Activated T-cell treated with anti-CD3 and anti-CD28 coated beads, Interleukin-2, amount 50 U/mL, for 72 hours (primary cell): Measurements from ENCODE around the gene CREB5. TPM values are rescaled to one million over a fixed set of nuclear protein-coding genes. Genes with fewer than 3 reads are reported as not detected.

Experiments
- ATAC-seq, 2 donors: fragments of 150-1000 bp; cut with Tn5 transposase; replicated peaks in 1 of 2; 2 replicates each; pipeline ENCODE4 v1.10.0; 2021; ENCODE audit warnings: moderate library complexity in 2 of 2, mild to moderate bottlenecking in 1 of 2
- DNase-seq, 2 donors: peaks; one replicate each; pipeline ENCODE4 v3.0.0; 2021 to 2022; ENCODE audit warnings: mixed read lengths in 1 of 2
- H3K27ac Mint-ChIP-seq: one replicate; pipeline ENCODE4 v1.8.0; 2022; ENCODE audit warnings: mild to moderate bottlenecking, moderate library complexity, mixed read lengths
- H3K27me3 Mint-ChIP-seq: one replicate; pipeline ENCODE4 v1.8.0; 2022; ENCODE audit warnings: low read depth, mixed read lengths
- H3K36me3 Mint-ChIP-seq, 2 donors: one replicate each; pipeline ENCODE4 v1.8.0; 2022; ENCODE audit warnings: mixed read lengths in 2 of 2, mild to moderate bottlenecking in 1 of 2; ENCODE audit not compliant: insufficient read depth in 2 of 2
- H3K4me1 Mint-ChIP-seq: one replicate; pipeline ENCODE4 v1.8.0; 2022; ENCODE audit warnings: low read depth, mixed read lengths
- H3K4me3 Mint-ChIP-seq, 2 donors: one replicate each; pipeline ENCODE4 v1.8.0; 2022; ENCODE audit warnings: mild to moderate bottlenecking in 2 of 2, mixed read lengths in 2 of 2, moderate library complexity in 2 of 2
- H3K9me3 Mint-ChIP-seq, 2 donors: one replicate each; pipeline ENCODE4 v1.8.0; 2022; ENCODE audit warnings: mixed read lengths in 2 of 2
- total RNA-seq, 2 donors: library from RNA; stranded (reverse); gene quantifications; one replicate each; pipeline ENCODE4 v1.2.3, GENCODE V29; 2022

The CREB5 gene
- total RNA-seq, 2 donors from 2014 or later = 1.2 to 1.9 TPM

DNA sequence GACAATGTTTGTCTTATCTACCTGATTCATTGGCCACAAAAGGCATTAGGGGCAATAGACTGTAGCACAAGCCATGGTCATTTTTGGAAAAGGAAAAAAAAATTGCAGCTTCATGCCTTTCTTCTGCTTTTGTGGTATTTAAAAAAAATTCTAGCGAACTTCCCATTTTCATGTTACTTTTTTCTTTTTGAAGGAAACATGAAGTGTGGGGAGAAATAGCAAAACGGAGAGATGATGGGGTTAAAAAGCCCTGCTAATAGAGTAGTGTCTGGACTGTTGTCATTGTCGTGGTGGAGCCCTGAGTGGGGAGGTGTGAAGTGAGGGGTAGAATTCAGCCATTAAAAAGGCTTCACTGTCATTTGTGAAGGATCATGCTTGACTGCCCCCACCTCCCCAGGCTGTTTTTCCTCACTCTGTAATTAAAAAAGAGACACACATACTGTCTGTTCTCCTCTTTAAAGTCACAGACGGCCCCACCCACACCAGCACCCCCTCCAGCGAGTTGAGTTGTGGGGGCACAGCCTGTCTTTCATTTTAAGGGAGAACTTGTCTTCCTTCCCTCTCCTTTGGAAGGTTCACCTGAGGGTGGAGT is 272.4 kb downstream of the CREB5 start:
- ATAC-seq (no peak), DNase-seq (no peak)
- no peaks in the 10 kb centered on the region for H3K36me3 Mint-ChIP-seq
- peaks cover 12% of the 10 kb centered on the region for H3K27me3 Mint-ChIP-seq
- no peaks in the 10 kb centered on the region for H3K4me1 Mint-ChIP-seq
- no peak overlapping the region for H3K4me3 Mint-ChIP-seq
- no peaks in the 10 kb centered on the region for H3K9me3 Mint-ChIP-seq
- H3K27ac Mint-ChIP-seq = no peak overlapping the region

DNA sequence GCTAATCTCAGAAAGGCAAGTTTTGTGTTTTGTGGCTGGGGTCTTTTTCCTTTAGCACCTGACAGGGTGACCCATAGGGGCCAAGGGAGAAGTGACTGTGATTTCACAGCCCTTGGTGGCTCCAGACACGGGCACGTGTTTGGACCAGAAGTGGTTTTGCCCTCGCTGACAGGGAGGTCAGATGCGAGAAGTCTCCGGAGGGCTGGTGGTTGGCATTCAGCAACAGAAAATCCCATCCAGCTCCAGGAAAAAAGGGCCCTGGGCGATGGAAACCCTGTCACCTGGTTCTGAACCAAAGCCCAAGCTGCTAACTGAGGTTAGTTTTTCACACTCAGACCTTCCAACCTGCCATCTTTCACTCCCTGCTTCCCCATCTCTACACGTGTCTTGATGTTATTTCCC is 272.9 kb downstream of the CREB5 start:
- no peaks in the 10 kb centered on the region for H3K36me3 Mint-ChIP-seq
- no peak overlapping the region for H3K4me3 Mint-ChIP-seq
- H3K9me3 Mint-ChIP-seq = no peaks in the 10 kb centered on the region
- H3K27ac Mint-ChIP-seq = no peak overlapping the region
- no peak for ATAC-seq
- no peak for DNase-seq
- H3K27me3 Mint-ChIP-seq = peaks cover 12% of the 10 kb centered on the region
- H3K4me1 Mint-ChIP-seq = no peaks in the 10 kb centered on the region

DNA sequence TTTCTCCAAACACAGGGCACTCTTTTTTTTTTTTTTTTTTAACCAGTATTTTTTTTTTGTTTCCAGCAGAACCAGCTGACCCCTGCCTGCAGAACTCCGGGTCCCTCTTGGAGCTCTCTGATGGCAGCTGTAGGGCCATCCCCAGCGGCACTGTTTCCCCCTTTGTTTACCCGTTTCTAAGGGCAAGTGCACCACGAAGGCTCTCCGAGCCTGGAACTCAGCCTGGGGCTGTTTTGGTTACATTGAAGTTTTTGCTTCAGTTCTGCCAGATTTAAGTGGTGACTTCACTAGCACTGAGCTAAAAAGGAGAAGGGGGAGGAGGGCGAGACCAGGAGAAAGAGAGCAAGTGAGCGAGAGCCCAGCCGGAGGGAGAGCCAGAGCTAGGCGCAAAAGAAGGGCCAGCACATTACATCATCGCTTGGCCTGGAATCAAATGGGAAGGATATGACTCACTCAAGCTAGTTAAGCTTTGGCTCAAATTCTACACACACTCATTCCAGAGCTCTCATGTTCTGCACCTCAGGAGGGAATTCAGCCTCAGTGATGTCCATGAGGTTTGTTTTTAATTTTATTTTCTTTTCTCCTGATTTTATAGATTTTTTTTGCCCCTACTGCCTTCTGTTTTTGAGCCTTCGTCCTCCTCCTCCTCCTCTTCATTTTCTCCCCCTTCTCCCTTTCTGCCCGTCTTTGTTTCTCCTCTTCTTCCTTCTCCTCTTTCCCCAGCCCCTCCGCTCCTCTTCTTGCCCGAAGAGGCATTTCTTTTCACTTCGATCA is 273.5 kb downstream of the CREB5 start:
- peak; percentile 27 to 54 for ATAC-seq
- Mint-ChIP-seq H3K4me3 (no peak overlapping the region), H3K27me3 (peaks cover 12% of the 10 kb centered on the region), H3K9me3 (no peaks in the 10 kb centered on the region), H3K4me1 (no peaks in the 10 kb centered on the region), H3K36me3 (no peaks in the 10 kb centered on the region), H3K27ac (no peak overlapping the region)
- DNase-seq = no peak

DNA sequence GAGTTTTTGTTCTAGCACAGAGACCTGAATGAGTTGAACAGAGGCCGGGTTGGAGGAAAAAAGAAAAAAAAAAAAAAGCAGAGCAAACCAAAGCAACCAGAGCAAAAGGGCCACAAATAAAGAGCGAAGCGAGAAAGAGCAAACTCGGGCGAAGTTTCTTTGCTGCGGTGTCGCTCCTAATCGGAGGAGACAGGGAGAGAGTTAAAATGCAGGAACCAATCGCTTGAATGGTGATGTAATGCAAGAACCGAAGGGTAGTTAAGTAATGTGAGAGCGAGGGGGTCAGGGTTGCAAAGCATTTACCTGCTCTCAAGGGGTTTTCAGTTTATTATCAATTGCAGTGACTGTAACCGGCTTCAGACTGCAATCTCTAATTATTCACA is 274.1 kb downstream of the CREB5 start:
- no peak for DNase-seq
- no peaks in the 10 kb centered on the region for H3K4me1 Mint-ChIP-seq
- no peaks in the 10 kb centered on the region for H3K36me3 Mint-ChIP-seq
- no peak overlapping the region for H3K4me3 Mint-ChIP-seq
- ATAC-seq = no peak
- no peaks in the 10 kb centered on the region for H3K9me3 Mint-ChIP-seq
- H3K27ac Mint-ChIP-seq = no peak overlapping the region
- peaks cover 12% of the 10 kb centered on the region for H3K27me3 Mint-ChIP-seq

DNA sequence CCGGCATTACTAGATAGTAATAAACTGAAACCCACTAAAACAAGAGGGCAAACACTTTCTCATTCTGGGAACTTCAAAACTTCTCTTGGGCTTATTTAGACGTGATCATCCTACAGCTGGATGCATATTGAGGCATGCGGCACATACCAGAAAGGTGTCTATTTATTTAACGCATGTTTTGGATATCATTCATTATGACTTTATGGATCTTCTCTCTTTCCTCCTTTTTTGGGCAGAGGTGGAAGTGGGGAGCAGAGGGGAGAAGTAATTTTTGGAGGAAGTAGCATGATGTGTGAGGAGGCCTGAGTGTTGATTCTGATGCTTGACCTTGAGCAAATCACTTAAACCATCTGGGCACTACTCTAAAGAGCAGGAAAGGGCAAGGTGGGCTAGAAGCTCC is 275.2 kb downstream of the CREB5 start:
- DNase-seq (no peak), ATAC-seq (no peak)
- no peaks in the 10 kb centered on the region for H3K36me3 Mint-ChIP-seq
- no peak overlapping the region for H3K4me3 Mint-ChIP-seq
- no peaks in the 10 kb centered on the region for H3K4me1 Mint-ChIP-seq
- H3K27me3 Mint-ChIP-seq = peaks cover 12% of the 10 kb centered on the region
- H3K9me3 Mint-ChIP-seq = no peaks in the 10 kb centered on the region
- H3K27ac Mint-ChIP-seq = no peak overlapping the region

DNA sequence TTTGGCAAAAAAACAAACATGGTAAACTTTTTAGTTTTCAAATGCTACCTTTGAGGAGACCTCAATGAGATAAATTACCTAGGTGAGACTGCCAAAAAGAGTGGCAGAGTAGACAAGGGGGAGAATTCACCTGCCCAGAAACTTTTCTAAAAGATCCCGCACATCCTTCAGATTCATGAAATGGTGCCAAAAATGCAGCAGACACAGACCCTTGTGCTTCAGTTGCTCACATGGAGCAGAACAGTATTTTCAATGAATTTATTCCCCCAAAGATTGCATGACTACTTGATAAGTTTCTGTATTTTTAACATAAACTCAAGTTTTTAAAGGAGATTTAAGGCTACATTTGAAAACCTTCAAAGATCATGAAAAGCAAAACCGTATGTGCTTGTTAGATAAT is 275.9 kb downstream of the CREB5 start:
- Mint-ChIP-seq H3K27ac (no peak overlapping the region), H3K9me3 (no peaks in the 10 kb centered on the region), H3K4me1 (no peaks in the 10 kb centered on the region), H3K4me3 (no peak overlapping the region), H3K27me3 (peaks cover 6% of the 10 kb centered on the region), H3K36me3 (no peaks in the 10 kb centered on the region)
- DNase-seq = no peak
- no peak for ATAC-seq

DNA sequence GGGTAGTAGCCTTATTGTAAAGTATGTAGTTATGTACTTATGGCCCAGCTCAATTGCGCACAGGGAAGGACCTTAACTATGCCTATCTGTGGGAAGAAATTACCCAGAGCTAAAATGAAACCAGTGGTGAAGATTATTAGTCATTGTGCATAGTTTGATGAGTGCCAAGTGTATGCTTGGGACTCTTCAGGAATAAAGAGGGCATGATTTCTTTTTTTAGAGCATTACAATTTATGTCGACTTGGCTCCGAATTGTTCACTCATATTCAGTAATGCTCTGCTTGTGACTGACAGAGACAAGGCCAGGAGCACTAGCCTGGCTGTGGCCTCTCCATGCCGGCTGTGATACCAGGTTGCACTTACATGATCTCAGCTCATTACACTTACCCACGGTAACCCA is 276.3 kb downstream of the CREB5 start:
- no peaks in the 10 kb centered on the region for H3K36me3 Mint-ChIP-seq
- DNase-seq = no peak
- H3K4me1 Mint-ChIP-seq = no peaks in the 10 kb centered on the region

DNA sequence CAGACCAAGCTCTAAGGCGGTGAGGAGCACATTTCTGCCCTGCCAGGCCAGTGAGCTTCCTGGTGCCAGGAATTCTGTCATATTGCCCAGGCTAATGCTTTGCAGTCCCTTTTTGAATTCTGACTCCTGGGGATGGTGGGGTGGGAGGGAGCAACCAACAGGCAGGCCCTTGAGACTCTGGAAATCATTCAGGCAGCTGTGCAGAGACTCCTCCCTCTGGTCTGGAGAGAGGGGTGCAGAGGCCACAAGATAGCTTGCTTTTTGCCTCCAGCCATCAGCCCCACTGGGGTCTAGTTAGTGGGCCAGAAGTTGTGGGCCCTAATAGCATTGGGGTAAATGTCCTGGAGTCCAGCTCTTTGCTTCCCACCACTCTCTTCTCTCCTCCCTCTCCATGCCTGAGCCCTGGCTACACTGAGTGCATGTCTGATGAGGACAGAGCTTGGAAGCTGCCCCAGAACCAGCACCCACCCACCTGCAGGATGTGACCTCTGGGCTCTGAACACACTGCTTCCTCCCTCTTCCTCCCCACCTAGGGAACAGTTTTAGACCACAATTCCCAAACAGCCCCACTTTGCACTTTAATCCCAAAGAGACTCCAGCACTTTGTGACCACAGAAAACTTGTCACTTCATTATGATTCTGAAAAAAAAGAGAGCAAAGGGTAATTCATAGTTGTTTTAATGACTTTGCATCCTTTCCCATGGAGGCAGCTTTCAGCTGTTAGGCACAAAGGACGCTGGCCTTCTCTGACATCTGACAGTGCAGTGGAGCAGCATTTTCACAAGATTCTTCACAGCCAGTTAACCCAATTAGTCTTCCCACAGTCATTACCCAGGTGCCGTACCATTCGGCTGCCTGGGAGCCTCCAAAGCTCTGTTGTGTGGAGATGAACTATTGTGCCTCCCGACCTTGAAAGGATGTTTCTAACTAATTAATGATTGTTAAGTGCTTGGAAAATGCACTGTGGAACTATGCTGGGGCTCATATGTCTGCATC is 283.3 kb downstream of the CREB5 start:
- Mint-ChIP-seq H3K4me3 (no peak overlapping the region), H3K36me3 (no peaks in the 10 kb centered on the region), H3K9me3 (no peaks in the 10 kb centered on the region), H3K4me1 (no peaks in the 10 kb centered on the region), H3K27me3 (no peaks in the 10 kb centered on the region), H3K27ac (no peak overlapping the region)
- DNase-seq (no peak), ATAC-seq (no peak)

More for the DNA sequence above, 276.3 kb downstream of the CREB5 start:
- no peak overlapping the region for H3K27ac Mint-ChIP-seq
- H3K9me3 Mint-ChIP-seq = no peaks in the 10 kb centered on the region
- ATAC-seq = no peak
- H3K4me3 Mint-ChIP-seq = no peak overlapping the region
- peaks cover 1% of the 10 kb centered on the region for H3K27me3 Mint-ChIP-seq

DNA sequence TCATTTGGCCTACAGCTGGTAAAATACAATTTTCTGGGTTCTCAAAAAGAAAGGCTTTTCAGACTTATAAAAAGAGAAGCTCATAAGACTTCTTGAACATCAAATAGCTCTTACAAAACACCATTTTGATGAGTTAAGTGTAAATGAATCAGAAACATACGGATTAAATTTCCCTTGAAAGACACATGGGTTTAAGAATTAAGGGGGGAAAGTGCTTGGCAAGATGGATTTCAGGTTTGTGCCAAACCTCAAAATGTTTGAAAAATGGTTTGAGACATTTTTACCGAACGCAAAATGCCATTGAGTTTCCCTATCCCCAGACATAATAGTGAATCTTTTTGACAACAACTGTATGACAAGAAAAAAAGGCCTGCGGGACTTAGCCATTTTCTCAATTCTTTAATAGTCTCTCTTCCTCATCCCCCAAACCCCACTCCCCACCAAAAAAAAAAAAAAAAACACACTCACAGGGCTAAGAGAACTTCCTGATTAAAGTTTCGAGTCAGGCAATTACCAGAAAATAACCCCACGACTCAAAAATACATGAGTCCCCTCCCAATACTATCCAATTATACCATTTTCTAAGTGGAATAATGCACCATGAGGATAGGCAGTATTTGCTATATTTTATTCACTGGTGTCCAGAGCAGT is 285.7 kb downstream of the CREB5 start:
- DNase-seq = no peak
- no peak overlapping the region for H3K4me3 Mint-ChIP-seq
- no peaks in the 10 kb centered on the region for H3K27me3 Mint-ChIP-seq
- H3K36me3 Mint-ChIP-seq = no peaks in the 10 kb centered on the region
- H3K27ac Mint-ChIP-seq = no peak overlapping the region
- no peaks in the 10 kb centered on the region for H3K4me1 Mint-ChIP-seq
- H3K9me3 Mint-ChIP-seq = no peaks in the 10 kb centered on the region
- no peak for ATAC-seq

DNA sequence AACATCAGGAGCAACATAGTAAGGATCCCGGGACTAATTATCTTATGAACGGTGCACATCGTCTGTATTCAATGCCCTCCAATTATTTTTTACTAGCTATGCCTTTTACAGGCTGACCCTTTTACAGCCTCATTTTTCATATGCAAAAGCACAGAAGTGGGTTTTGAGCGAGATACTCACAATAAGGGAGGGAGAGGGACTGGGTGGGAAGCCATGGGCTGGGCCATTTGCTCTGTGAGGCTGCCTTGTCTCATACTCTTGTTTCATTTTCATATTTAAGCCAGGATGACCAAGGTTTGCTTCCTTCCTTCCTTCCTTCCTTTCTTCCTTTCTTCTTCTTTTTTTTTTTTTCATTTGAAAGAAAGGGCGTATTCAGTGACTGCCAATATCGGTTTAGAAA is 286.5 kb downstream of the CREB5 start:
- H3K27ac Mint-ChIP-seq = no peak overlapping the region
- no peaks in the 10 kb centered on the region for H3K4me1 Mint-ChIP-seq
- no peak for DNase-seq
- H3K4me3 Mint-ChIP-seq = no peak overlapping the region
- H3K27me3 Mint-ChIP-seq = no peaks in the 10 kb centered on the region
- ATAC-seq = no peak
- H3K9me3 Mint-ChIP-seq = no peaks in the 10 kb centered on the region
- H3K36me3 Mint-ChIP-seq = no peaks in the 10 kb centered on the region

DNA sequence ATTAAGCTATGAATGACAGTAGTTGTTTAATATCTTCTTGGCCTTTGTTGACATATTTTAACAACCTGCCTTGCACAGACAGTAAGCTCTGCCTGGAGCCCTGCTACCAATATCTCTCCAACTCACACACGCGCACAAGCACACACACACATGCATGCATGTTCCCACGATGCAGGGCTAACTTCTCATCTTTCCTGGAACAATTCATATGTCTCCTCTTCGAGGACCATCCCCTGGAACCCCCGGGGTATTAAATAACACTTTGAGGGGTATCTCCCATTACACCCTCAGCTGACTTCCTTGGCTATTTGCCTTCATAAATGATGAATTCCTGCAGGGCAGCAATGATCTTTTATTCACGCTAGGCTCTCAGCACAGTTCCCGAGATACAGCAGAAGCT is 287.8 kb downstream of the CREB5 start:
- Mint-ChIP-seq H3K36me3 (no peaks in the 10 kb centered on the region), H3K27me3 (no peaks in the 10 kb centered on the region), H3K27ac (no peak overlapping the region), H3K4me3 (no peak overlapping the region), H3K4me1 (no peaks in the 10 kb centered on the region), H3K9me3 (peaks cover 0 to 1% of the 10 kb centered on the region in 2 donors)
- no peak for DNase-seq
- ATAC-seq = no peak

DNA sequence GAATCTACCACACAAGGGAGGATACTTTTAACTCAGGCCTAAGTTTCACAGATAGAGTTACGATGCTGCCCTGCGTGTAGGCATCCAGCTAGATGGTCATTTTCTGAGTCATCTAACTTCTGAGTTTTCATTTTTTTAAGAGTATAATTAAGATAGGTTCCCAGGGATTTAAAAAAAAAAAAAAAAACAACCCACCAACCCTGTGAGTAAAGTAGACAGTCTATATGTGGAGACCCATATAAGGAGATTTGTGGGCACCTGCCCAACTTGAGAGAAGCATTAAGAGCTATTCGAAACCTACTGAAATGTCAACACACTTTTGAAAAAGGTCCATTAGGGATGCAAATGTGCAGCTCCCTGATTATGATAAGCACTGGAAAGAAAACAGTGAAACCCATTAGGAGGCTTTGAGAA is 288.5 kb downstream of the CREB5 start:
- peaks cover 0 to 1% of the 10 kb centered on the region in 2 donors for H3K9me3 Mint-ChIP-seq
- ATAC-seq (no peak), DNase-seq (no peak)
- no peak overlapping the region for H3K27ac Mint-ChIP-seq
- H3K4me3 Mint-ChIP-seq = no peak overlapping the region
- H3K4me1 Mint-ChIP-seq = no peaks in the 10 kb centered on the region
- no peaks in the 10 kb centered on the region for H3K36me3 Mint-ChIP-seq
- no peaks in the 10 kb centered on the region for H3K27me3 Mint-ChIP-seq

DNA sequence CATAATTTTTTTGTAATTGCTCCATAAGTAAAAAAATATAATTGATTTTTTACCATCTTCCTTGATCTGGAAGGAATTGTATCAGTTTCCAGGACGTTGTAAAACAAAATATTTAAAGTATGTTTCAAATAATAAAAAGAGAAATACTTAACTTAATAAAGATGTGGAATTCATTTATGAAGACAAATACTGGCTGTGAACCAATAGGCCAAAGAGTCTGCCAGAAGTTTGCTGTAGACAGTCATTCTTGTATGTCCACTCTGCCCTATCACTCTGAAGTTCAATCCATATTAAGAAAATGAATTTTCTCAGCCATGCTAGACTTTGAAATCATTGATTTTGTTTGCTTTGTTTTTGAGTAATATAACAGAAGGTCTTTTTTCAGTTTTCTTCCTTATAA is 289.4 kb downstream of the CREB5 start:
- Mint-ChIP-seq H3K4me1 (no peaks in the 10 kb centered on the region), H3K36me3 (no peaks in the 10 kb centered on the region), H3K27me3 (no peaks in the 10 kb centered on the region), H3K27ac (no peak overlapping the region), H3K9me3 (peaks cover 0 to 1% of the 10 kb centered on the region in 2 donors), H3K4me3 (no peak overlapping the region)
- no peak for ATAC-seq
- no peak for DNase-seq
